ENCODE measurements around the gene CUTA.
A peak's percentile ranks its signal among the peaks of the same experiment; 100 is the strongest.
"Not testable (repeated sequence)": the region's sequence is repeated elsewhere in the genome, so short reads cannot be mapped to it uniquely, and the experiment has no call there.

CUTA gene

DNA sequence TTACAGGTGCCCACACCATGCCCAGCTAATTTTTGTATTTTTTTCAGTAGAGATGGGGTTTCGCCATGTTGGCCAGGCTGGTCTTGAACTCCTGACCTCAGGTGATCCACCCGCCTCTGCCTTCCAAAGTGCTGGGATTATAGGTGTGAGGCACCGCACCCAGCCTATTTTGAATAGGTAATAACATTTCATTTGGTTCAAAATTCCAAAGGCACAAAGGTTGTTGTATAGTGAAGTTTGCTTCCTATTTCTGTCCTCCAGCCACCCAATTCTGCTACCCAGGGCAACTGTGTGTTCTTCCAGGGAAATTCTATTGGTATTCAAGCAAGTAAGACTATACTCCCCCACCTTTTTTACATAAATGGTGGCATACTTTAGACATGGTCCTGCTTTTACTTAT is 19.3 kb downstream of the CUTA start:
- DNase-seq = not testable (repeated sequence)

DNA sequence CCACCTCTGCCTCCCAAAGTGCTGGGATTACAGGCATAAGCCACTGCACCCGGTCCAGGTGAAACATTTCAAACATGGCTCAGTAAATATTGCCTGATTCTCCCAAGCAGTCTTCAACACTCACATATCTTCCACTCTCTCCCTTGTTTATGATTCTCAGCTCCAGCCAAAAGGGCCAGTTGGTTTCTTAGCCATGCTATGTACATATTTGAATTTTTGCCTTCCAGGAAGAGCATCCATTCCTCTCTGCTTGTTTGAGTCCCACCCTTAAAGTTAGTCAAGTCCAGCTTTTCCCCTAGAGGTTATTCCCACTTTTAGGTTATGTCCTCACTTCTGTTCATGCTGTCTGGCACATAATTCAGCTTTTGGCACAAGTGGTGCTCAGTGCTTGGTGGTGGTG is 20.4 kb downstream of the CUTA start:
- DNase-seq = no peak

DNA sequence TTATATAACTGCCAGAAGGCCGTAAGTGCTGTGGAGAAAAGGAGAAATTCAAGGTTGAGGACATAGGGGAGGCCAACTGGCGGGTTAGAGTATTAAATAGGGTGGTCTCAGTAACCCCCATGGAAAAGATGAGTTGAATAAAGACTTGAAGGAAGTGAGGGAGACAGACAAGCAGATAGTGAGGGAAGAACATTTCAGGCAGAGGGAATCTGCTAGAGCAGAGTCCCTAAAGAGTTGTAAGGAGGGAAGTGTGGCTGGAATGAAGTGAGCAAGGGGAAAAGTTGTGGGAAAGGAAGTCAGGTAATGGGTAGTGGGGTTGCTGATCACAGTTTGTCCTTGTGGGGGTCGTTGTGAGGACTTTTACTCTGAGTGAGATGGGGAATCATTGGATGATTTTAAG is 24.9 kb downstream of the CUTA start:
- DNase-seq = no peak

DNA sequence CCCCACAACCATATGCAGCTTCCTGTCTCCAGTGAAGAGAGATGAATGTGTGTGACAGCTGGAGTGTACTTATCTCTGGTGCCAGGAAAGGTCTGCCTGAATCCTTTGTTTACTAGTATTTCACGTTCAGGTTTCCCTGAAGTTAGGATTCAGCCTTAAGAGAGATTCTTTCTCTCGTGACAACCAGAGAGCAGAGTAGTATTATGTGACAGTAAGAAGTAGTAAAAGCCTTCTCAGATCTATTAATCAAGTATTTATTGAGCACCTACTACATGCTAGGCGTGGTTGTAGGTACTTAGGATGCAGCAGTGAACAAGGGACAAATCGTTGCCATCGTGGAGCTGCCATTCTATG is 25.3 kb downstream of the CUTA start:
- no peak for DNase-seq

DNA sequence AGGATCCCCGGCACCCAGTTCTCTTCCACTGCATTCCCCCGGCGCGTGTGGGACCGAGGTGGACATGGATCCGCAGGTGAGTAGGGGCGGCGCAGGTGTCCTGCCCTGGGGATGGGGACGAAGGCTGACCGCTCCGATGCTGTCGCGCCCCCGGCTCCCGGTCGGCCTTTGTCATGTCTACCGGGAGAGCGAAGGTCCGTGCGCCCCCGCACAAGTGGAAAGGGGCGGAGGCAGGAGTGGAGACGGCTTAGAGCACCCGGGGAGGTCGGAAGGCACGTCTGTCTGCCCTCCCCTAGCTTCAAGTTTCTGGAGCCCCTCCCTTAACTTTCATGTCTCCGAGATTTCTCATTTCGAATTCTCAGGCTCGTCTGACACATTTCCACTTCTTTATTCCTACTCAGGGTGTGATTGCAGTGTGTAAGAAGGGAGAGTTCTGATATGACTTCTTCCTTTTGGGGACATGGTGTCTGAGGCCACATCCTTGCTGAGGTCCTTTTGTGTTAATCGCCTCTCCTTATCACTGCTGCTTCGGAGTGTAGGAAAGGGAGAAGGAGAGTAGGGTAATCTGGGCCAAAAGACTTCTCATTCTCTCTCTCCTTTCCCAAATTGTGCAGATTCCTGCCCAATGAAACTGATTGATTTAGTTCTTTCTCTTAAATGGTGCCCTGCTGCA is 25.8 kb downstream of the CUTA start:
- no peak for DNase-seq

DNA sequence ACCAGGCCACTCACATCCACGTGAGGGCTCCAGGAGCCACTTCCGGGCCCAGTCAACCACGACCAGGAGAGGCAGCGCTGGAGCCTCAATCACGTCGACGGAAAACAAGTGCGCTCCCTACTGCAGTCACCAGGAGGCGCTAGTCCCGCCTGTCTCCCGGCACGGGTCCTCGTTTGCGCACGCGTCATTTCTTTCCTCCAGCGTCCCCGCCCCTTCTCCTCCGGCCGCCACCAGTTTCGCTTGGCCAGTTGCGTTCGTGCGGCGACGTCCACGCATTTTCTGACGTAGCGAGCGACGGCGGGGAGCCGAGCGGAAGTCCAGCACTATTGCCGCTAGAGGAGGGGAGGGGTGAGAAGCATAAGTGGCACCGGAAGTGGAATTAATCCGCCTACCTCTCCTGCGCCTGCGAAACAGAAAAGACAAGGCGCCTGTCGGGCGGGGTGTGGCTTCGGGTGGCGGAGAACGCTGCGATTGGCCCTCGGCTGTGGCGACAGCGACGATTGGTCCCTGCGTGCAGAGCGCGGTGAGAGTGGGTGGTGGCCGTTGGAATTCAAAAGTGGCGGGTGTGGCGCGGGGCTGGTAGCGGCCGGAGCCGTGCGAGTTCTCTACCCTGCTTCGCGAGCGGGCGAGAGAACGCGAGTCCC is 26.5 kb downstream of the CUTA start, which contains the start of gene KIFC1:
Gene KIFC1 (plus strand): TSS at position 546 of the 644 bp plus-strand sequence. CDS start 163 bp downstream, outside the sequence.
- peak; percentile 99 for DNase-seq

DNA sequence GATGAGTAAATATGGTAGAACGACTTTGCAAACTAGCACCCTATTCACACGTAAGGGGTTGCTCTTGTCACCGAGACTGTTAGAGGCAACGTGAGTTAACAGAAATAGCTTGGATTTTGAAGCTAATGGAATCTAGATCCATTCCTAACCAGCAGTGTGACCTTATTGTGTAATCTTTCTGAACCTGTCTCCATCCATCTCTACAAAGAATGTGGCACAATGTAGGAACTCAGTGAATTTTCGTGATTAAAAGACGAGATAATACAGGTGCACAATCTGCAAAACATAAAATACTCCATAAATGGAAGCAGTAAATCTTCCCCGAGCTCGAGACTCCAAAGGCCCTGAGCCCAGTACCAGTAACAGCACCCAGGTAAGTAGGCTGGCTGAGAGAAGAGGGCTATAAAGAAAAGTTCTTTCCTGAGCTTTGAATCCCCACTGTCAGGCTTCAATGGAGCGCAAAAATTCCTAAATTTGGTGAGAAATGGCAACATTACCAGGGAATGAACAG is 27.1 kb downstream of the CUTA start:
- no peak for DNase-seq

DNA sequence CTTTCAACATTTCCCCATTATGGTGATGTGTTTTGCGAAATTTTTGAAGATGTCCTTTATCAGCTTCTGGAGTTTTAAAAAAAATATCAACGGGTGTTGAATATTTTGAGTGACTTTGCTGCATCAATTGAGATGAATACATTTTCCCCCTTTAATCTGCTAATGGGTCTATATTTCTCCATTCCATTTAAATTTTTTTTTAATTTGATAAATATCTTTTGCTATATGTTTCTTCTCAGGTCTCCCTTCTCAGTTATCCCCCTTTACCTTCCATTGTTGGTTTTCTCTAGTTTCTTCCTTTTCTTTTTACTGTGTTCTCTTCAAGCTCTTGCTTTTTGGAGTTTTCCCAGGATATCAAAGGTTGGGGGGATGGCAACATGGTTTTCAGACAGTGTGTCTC is 27.7 kb downstream of the CUTA start:
- DNase-seq = no peak

DNA sequence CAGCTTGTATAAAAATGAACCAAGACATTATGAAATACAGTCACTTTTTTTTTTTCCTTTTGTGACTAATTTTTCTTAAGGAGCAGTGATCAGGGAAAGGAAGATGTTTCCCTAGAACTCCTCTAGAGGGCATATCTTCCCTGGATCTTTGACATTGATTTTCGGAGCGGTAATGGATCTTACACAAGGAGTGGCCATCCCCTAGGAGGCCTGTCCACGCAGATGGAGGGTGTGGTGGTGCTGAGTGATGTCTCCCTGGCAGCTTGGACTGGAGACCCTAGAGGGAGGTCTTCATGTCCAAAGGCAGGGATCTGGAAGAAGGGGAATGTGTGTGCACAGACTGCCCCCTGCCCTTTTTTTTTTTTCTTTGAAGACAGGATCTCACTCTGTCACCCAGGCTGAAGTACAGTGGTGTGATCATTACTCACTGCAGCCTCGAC is 33.3 kb downstream of the CUTA start:
- peak; percentile 23 for DNase-seq

DNA sequence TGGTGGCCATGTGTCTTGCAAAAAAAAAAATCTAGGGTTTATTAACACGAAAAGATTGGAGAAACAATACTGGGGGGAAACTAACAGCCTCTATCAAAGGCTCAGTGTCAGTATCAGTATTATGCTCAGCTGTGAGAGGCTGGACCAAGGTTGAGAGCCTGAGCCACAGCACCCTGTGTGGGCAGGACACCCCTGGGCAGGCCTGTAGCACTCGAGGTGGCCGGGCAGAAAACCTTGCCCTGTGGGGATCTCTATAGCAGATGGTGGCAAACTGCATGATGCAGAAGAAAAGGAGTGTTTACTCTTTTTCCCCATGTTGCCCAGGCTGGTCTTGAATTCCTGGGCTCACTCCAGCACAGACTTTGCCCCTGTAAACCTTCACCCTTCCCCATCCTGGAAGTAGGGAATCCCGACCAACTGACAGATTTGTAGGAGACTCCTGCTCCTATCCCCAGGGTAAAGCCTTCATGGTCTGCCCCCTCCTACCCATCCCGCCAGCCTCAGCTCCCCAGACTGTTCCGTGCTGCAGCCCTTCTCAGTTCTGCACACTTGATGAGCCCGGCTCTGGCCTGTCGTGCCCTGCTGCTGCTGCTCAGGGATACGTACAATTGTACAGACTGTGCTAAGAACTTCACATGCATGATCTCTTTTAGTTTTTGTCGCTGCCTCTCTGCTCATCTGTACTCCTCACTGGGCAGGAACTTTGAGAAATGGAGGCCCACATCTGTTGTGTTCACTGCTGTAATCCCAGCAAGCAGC is 34.3 kb downstream of the CUTA start:
- DNase-seq = no peak

DNA sequence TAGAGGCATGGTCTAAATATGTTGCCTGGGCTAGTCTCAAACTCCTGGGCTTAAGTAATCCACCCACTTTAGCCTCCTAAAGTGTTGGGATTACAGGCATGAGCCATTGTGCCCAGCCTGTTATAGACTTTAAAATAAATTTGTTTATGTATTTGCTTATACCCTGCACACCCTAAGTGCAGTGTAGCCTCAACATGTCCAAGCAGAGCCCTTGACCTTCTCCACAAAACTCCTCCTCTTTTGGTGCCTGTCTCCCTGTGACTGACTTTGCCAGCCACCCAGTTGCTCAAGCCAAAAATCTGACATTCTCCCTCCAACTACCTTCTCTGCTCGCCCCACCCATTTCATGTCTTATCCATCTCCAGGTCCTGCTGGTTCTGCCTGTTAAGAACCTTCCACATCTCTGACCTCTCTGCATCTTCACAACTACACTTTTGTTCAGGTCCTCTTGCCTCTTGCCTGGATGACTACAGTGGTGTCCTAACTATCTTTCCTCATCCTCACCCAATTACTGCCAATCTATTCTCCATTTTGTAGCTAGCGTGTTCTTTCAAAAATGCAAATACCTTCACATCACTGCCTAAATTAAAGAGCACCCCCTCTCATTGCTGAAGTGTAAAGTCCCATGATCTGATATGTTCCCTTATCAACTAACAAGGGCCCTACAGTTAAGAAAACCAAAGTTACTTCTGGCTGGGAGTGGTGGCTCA is 37.5 kb downstream of the CUTA start:
- no peak for DNase-seq

DNA sequence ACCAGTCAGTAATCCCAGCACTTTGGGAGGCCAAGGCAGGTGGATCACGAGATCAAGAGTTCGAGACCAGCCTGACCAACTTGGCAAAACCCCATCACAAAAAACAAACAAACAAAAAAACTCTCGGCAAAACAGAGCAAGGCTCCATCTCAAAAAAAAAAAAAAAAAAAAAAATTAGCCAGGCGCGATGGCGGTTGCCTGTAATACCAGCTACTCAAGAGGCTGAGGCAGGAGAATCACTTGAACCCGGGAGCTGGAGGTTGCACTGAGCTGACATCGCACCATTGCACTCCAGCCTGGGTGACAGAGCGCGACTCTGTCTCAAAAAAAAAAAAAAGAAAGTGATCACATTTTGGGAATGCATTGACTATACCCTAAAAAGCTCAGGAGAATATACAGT is 38.7 kb downstream of the CUTA start:
- DNase-seq = not testable (repeated sequence)

DNA sequence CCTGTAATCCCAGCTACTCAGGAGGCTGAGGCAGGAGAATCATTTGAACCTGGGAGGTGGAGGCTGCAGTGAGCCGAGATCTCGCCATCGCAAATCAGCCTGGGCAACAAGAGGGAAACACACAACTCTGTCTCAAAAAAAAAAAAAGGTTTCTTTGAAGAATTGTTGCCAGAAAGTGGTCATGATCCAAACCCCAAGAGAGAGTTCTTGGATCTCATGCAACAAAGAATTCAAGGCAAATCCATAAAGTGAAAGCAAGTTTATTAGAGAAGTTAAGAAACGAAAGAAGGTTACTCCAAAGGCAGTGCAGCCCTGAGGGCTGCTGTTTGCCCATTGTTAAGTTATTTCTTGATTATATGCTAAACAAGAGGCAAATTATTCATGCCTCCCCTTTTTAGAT is 40.7 kb downstream of the CUTA start:
- DNase-seq = no peak

DNA sequence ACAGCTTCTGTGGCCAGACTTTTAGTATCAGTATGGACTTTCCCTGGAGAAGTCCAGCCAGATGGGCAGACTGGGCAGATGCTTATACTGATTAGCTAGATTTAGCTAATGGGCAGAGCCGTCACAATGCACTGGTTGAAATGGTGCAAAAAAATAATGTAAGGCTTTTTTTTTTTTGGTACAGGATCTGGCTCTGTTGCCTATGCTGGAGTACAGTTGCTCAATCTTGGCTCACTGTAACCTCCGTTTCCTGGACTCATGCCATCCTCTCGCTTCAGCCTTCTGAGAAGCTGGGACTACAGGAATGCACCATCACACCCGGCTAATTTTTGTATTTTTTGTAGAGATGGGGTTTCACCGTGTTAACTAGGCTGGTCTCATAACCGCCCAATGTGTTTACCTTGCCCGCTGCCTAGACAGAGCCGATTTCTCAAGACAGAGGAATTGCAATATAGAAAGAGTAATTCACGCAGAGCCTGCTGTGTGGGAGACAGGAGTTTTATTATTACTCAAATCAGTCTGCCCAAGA is 42.7 kb downstream of the CUTA start:
- DNase-seq = no peak

DNA sequence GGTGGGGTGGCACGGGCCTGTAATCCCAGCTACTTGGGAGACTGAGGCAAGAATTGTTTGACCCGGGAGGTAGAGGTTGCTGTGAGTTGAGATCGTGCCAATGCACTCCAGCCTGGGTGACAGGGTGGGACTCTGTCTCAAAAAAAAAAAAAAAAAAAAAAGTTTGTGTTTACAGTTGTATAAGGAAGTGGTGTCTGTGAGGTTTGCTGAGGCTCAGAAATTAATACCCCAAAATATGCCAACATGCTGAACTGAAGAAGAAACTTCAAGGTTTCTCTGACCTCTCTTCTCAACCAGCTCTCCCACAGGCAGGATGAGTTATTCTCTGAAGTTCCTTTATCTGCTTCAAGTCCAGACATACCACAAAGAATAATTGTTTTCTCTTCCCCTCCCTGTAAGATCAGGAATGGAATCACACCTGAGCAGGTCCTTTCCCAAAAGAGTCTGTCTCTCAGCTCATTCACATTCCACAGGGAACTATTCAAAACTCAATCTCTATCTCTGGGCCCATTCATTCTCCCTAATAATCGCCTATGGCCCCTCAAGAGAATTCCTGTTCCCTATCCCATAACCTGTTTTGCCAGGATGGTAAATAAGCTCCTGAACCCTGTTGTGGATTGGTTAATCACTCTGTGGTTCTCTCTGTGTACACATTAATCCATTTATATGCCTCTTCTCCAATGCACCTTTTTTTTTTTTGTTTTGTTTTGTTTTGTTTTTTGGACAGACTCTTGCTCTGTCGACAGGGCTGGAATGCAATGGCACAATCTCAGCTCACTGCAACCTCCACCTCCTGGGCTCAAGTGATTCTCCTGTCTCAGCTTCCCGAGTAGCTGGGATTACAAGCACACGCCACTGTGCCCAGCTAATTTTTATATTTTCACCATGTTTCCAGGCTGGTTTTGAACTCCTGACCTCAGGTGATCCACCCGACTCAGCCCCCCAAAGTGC is 43.7 kb downstream of the CUTA start:
- DNase-seq = no peak

DNA sequence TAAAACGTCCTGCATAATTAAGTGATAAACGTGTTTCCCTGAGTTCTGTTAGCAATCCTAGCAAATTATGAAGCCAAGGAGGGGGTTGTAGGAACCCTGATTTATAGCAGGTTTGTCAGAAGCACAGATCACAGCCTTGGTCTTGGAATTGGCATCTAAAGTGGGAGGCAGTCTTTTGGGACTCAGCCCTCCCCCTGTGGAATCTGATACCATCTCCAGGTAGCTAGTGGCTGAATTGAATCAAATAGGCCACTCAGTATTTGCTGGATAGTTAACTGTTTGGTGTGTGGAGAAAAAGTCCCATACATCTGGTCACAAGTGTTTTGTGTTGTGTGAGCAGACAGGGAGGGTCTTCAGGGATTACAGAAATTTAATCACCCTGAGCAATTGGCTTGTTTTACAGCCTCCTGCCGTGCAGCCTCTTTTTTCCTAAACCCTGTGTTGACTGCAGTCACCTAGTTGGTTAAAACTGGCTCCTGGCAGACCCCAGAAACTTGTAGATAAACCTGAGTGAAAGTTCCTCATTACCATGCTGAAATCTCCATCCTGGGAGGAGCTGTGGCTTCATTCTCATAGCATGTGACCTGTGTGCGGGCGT is 45.3 kb downstream of the CUTA start:
- DNase-seq = no peak

DNA sequence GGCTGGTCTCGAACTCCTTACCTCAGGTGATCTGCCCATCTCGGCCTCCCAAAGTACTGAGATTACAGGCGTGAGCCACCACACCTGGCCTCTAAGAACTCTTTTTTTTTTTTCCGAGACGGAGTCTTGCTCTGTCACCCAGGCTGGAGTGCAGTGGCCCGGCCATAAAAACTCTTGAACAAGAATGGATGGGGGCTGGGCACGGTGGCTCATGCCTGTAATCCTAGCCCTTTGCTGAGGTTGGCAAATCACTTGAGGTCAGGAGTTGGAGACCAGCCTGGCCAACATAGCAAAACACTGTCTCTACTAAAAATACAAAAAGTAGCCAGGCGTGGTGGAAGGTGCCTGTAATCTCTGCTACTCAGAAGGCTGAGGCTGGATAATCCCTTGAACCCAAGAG is 46.0 kb downstream of the CUTA start:
- not testable (repeated sequence) for DNase-seq

DNA sequence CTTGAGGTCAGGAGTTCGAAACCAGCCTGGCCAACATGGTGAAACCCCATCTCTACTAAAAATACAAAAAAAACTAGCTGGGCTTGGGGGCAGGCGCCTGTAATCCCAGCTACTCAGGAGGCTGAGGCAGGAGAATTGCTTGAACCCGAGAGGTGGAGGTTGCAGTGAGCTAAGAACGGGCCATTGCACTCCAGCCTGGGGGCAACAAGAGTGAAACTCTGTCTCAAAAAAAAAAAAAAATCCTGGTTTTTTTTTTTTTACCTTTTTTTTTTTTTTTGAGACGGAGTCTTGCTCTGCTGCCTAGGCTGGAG is 50.2 kb downstream of the CUTA start:
- DNase-seq = not testable (repeated sequence)

DNA sequence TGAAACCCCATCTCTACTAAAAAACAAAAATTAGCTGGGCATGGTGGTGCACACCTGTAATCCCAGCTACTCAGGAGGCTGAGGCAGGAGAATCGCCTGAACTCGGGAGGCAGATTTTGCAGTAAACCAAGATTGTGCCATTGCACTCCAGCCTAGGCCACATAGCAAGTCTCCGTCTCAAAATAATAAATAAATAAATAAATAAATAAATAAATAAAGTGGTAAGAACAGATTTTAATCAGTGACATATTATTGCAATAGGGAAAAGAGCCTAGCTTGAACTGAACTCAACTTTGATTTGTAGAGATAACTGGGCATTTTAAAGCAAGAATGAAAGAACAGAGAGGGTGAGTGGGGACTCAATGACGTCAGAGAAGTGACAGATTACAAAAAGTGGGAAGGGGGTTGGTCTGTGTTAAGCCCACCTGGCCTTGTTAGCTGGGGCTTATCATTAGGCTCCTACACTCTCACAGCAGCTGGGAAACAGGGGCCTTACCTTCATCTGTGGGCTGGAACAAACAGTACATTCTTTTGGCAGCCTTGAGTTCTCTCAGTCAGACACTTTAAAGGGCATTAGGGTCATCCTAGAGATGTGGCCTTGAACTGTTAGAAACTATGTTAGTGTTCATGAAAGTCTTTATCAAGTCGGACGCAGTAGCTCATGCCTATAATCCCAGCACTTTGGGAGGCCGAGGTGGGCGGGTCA is 50.7 kb downstream of the CUTA start:
- DNase-seq = no peak

Data from NCI-H2227 treated with DMSO at 0.1 percent for 48 hours (cell line).